Measurements from ENCODE around the gene OPHN1.

DNA sequence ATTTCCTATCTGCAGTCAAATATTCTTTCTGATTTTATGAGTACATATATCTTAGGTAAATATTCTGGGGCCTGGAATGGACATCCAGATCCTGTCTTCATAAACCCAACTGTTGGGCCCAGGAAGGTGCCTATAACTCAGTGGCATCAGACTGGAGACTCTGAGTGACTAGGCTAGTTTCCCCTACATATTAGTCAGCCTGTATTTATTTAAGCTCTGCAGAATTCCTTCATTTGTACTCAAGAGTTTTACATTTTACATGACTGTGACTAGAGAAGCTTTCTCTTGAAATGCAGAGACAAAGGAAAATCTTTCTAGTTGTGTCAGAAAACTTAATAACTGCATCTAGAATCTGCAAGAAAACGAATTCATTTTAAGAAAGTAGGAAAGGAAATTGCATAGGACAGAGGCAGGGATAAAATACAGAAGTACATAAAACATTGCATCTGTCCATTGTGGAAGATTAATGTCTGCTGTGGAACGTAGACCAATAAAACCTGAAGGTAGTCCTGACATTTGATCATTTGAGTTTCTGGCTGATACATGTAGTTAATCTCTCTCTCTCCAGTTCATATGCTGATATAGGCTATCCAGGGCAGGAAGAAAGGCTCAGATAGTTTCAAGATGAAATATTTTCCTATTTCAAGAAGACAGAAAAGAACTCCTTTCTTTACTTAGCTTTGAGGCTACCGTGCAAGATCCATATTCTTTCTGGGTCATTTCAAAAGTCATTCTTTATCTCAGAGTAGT, 78.2 kb downstream of the OPHN1 start:
- no peak for TF ChIP-seq PBX3 (CRISPR knock-in tag; IDR thresholded peaks at IDR 0.05; ENCODE audit: borderline replicate concordance)
- TF ChIP-seq EZH2 (conservative IDR thresholded peaks at IDR 0.05; ENCODE audit: low read depth, low read length): no peak
- TF ChIP-seq BHLHE40 (IDR thresholded peaks at IDR 0.05; ENCODE audit: low read length): no peak
- TF ChIP-seq BCL6 (CRISPR knock-in tag; IDR thresholded peaks at IDR 0.05): no peak
- no peak for TF ChIP-seq NFYB (CRISPR knock-in tag; IDR thresholded peaks at IDR 0.05)
- TF ChIP-seq, protein P1, sequence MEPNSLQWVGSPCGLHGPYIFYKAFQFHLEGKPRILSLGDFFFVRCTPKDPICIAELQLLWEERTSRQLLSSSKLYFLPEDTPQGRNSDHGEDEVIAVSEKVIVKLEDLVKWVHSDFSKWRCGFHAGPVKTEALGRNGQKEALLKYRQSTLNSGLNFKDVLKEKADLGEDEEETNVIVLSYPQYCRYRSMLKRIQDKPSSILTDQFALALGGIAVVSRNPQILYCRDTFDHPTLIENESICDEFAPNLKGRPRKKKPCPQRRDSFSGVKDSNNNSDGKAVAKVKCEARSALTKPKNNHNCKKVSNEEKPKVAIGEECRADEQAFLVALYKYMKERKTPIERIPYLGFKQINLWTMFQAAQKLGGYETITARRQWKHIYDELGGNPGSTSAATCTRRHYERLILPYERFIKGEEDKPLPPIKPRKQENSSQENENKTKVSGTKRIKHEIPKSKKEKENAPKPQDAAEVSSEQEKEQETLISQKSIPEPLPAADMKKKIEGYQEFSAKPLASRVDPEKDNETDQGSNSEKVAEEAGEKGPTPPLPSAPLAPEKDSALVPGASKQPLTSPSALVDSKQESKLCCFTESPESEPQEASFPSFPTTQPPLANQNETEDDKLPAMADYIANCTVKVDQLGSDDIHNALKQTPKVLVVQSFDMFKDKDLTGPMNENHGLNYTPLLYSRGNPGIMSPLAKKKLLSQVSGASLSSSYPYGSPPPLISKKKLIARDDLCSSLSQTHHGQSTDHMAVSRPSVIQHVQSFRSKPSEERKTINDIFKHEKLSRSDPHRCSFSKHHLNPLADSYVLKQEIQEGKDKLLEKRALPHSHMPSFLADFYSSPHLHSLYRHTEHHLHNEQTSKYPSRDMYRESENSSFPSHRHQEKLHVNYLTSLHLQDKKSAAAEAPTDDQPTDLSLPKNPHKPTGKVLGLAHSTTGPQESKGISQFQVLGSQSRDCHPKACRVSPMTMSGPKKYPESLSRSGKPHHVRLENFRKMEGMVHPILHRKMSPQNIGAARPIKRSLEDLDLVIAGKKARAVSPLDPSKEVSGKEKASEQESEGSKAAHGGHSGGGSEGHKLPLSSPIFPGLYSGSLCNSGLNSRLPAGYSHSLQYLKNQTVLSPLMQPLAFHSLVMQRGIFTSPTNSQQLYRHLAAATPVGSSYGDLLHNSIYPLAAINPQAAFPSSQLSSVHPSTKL (CRISPR knock-in tag; IDR thresholded peaks at IDR 0.05): no peak
- no peak for TF ChIP-seq ZNF121 (CRISPR knock-in tag; IDR thresholded peaks at IDR 0.05)
- no peak for TF ChIP-seq ATF6 (CRISPR knock-in tag; conservative IDR thresholded peaks at IDR 0.05)
- no peak for TF ChIP-seq YY1 (IDR thresholded peaks at IDR 0.05; ENCODE audit: insufficient read depth, insufficient replicate concordance, low read depth, low read length)
- TF ChIP-seq JUNB (CRISPR knock-in tag; IDR thresholded peaks at IDR 0.05; ENCODE audit: borderline replicate concordance): no peak
- TF ChIP-seq, protein P2, sequence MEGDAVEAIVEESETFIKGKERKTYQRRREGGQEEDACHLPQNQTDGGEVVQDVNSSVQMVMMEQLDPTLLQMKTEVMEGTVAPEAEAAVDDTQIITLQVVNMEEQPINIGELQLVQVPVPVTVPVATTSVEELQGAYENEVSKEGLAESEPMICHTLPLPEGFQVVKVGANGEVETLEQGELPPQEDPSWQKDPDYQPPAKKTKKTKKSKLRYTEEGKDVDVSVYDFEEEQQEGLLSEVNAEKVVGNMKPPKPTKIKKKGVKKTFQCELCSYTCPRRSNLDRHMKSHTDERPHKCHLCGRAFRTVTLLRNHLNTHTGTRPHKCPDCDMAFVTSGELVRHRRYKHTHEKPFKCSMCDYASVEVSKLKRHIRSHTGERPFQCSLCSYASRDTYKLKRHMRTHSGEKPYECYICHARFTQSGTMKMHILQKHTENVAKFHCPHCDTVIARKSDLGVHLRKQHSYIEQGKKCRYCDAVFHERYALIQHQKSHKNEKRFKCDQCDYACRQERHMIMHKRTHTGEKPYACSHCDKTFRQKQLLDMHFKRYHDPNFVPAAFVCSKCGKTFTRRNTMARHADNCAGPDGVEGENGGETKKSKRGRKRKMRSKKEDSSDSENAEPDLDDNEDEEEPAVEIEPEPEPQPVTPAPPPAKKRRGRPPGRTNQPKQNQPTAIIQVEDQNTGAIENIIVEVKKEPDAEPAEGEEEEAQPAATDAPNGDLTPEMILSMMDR (CRISPR knock-in tag; IDR thresholded peaks at IDR 0.05): no peak
- no peak for TF ChIP-seq SRSF4 (IDR thresholded peaks at IDR 0.05; ENCODE audit: low read depth, low read length, poor library complexity, severe bottlenecking)

All from HepG2 (cell line).